Measurements from ENCODE around the gene BAHCC1. TPM values are rescaled to one million over a fixed set of nuclear protein-coding genes. Genes with fewer than 3 reads are reported as not detected.
A peak's percentile ranks its signal among the peaks of the same experiment; 100 is the strongest.
"Not testable (repeated sequence)": the region's sequence is repeated elsewhere in the genome, so short reads cannot be mapped to it uniquely, and the experiment has no call there.

The BAHCC1 gene
- total RNA-seq: under 1 TPM in 1 of 2 experiments, not detected in 1; 0.02 TPM

DNA sequence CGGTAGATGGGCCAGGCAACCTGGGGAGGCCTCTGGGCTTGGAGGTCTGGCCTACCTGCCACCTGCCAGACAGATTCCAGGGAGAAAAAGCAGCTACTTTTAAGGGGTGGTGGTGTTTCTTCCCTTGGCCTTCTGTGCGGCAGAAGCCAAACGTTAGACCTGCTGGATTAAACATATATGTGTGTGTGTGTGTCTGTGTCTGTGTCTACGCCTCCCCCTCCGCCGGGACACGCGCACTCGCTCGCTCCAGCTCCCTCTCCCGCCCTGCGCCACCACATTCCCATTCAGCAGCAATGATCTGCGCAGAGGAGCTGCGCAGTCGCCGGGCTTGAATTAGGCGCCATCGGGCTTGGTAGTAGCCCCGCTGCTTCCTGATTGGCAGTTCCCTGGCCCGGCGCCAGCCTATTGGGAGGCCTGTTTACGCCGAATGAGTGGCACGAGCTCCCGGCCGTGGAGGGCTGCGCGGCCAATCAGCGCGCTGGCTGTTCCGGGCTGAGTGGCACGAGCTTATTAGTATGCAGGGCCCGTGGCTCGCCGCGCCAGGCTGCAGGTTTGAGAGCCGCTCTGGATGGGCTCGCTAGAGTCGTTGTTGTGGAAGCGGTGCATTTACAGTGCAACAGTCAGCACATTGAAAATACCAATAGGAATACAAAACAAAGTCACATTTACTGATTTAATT, at the start of gene BAHCC1:
Gene BAHCC1, plus strand, starts transcription at position 537 of the 679 bp plus-strand sequence. CDS start 4,283 bp downstream, outside the sequence.
- Mint-ChIP-seq H3K4me1 (ENCODE audit: low read depth) (peaks cover 29% of the 10 kb centered on the region), H3K9me3 (no peaks in the 10 kb centered on the region), H3K27me3 (ENCODE audit: low read depth) (peaks cover 53% of the 10 kb centered on the region), H3K36me3 (ENCODE audit: low read depth) (no peaks in the 10 kb centered on the region), H3K27ac (no peak within 1 kb of the TSS), H3K4me3 (peak within 1 kb of the TSS; percentile 54)
- peak; percentile 95 for DNase-seq
- intact Hi-C loops (cut with micrococcal nuclease): loop anchor here (1.0 to 10.0 kb wide), 5 partner anchors 32 to 140 kb away; partner anchors contain the start of genes ACTG1 and SLC38A10
- CTCF ChIA-PET: interaction anchor here (0.9 to 1.1 kb wide), 2 partner anchors 90 to 103 kb away, joined by 3 to 4 read pairs; no protein-coding TSS in a partner anchor

DNA sequence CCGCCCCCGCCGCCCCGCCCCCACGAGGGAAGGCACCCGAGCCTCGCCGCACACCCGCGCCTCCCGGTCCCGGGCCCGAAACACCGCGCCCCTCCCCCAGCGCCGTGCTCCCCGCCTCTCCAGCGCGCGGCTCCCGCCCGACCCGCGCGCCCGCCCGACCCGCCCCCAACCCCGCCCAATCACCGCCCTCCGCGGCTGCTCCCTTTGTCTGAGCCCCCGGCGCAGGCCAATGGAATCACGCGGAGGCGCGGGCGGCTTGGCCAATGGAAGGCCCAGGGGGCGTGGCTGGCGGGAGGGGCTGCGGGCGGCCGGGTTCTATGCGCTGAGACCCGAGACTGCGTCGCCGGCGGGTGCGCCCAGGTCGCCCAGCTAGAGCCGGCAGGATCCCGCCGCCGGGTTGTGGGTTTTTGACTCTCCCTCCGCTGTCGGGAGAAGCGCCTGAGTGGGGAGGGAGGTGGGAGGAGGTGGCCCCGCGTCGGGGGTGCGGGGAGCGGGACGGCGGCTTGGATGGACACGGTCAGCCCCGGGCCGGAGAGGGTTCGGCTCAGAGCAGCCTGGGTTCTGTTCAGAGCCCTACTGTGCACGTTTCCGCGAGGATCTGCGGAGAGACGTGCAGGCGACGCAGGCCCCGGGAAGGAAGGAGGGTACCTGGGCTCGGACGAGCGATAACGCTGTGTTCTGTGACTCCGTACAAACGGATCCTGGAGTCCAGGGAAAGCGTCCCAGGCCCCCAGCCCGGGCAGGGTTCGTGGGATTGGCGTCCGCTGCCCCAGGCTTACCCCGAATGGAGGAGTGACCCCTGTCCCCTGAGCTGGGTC, 49.0 kb upstream of the BAHCC1 start:
- CTCF ChIA-PET: no interaction called here
- peak overlapping the region; percentile 43 for H3K4me3 Mint-ChIP-seq
- H3K36me3 Mint-ChIP-seq (ENCODE audit: low read depth): no peaks in the 10 kb centered on the region
- H3K9me3 Mint-ChIP-seq: no peaks in the 10 kb centered on the region
- DNase-seq: peak; percentile 96
- H3K27me3 Mint-ChIP-seq (ENCODE audit: low read depth): peaks cover 37% of the 10 kb centered on the region
- H3K4me1 Mint-ChIP-seq (ENCODE audit: low read depth): peaks cover 23% of the 10 kb centered on the region
- intact Hi-C loops (cut with micrococcal nuclease): loop anchor here (2.0 kb wide), 1 partner anchor 167 kb away; the partner anchor contains the start of gene ACTG1
- no peak overlapping the region for H3K27ac Mint-ChIP-seq

DNA sequence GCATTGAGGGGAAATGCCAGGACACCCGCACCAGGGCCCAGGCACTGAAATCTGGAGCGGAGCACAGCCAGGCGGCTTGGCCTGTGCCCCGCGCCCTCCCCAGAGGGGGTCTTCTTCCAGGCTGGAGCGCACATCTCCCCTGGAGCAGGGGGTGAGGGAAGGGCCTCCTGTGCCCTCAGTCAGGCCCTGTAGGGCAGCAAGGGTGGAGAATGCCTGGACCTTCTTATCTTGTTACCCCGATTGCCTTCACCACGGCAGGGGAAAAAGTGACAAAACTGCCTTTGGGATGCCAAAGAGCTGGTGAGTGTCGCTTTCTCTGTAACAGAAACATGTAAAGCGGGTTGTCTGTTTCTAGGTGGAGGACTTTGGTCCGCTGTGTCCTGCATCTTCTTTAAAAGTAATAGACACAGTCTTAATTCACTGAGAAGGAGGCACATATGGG, 48.3 kb upstream of the BAHCC1 start:
- H3K27me3 Mint-ChIP-seq (ENCODE audit: low read depth): peaks cover 37% of the 10 kb centered on the region
- H3K36me3 Mint-ChIP-seq (ENCODE audit: low read depth): no peaks in the 10 kb centered on the region
- intact Hi-C loops (cut with micrococcal nuclease): loop anchor here (2.0 kb wide), 1 partner anchor 166 kb away; the partner anchor contains the start of gene ACTG1
- peaks cover 23% of the 10 kb centered on the region for H3K4me1 Mint-ChIP-seq (ENCODE audit: low read depth)
- H3K9me3 Mint-ChIP-seq: no peaks in the 10 kb centered on the region
- H3K27ac Mint-ChIP-seq: no peak overlapping the region
- no peak overlapping the region for H3K4me3 Mint-ChIP-seq
- CTCF ChIA-PET: no interaction called here
- no peak for DNase-seq

DNA sequence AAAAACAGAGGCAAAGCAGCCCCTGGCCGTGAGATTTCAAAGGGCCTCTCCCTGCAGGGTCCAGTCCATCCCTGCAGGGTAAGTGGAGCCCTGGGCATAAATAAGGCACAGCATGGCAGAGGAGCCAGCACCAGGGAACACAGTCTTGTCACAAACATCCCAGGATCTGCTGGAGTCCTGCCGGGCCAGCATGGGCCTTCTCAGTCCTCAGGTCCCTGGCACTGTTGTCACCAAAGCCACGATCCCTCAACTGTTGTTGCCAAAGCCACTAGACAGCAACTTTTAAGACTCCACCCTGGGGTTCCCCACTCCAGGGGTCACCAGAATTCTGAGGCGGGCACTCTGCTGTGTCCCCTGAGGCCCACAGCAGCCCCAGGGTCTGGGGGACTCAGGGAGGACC, 47.8 kb upstream of the BAHCC1 start:
- Mint-ChIP-seq H3K36me3 (ENCODE audit: low read depth) (no peaks in the 10 kb centered on the region), H3K4me1 (ENCODE audit: low read depth) (peaks cover 20% of the 10 kb centered on the region), H3K27me3 (ENCODE audit: low read depth) (peaks cover 34% of the 10 kb centered on the region), H3K9me3 (no peaks in the 10 kb centered on the region), H3K4me3 (no peak overlapping the region), H3K27ac (no peak overlapping the region)
- CTCF ChIA-PET: no interaction called here
- DNase-seq: no peak
- intact Hi-C loops (cut with micrococcal nuclease): loop anchor here (2.0 kb wide), 1 partner anchor 165 kb away; the partner anchor contains the start of gene ACTG1

DNA sequence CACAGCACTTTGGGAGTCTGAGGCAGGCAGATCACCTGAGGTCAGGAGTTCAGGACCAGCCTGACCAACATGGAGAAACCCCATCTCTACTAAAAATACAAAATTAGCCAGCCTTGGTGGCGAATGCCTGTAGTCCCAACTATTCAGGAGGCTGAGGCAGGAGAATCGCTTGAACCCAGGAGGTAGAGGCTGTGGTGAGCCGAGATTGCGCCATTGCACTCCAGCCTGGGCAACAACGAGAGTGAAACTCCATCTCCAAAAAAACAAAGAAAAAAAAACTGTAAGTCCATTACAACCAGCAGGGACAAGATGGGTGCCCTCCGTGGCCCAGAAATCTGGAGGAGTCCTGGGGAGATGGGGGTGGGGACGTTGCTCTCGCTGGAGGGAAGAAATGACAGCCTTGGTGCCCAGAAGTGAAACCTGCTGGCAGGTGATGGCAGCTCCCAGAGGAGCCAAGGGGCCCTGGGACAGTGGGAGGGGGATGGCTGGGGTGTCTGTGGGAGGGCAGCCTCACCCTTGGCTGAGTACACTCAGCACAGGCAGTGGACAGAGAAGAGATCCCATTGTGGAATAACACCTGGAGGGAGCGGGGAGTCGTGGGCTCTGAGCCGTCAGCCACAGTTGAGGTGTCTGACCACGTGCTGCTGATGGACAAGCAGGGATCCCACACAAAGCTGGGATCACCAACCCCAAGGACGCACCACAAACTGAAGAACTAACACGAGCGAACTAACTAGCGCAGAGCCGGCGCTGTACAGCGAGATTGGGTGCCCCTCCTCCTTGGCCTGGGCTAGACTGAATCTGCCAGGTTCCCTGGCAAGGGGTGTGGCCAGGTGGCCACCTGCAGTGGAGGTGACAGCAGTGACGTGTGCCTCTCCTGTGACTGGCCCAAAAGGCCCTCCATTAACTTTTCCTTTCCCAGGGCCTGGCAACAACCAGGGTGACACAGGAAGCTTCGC, 46.9 kb upstream of the BAHCC1 start:
- DNase-seq: no peak
- Mint-ChIP-seq H3K9me3 (no peaks in the 10 kb centered on the region), H3K27ac (no peak overlapping the region), H3K4me1 (ENCODE audit: low read depth) (peaks cover 15% of the 10 kb centered on the region), H3K4me3 (no peak overlapping the region), H3K27me3 (ENCODE audit: low read depth) (peaks cover 25% of the 10 kb centered on the region), H3K36me3 (ENCODE audit: low read depth) (no peaks in the 10 kb centered on the region)
- intact Hi-C loops (cut with micrococcal nuclease): no loop called here
- CTCF ChIA-PET: no interaction called here

GRCh38 chr17:81349397-81350319, 45.6 kb upstream of the BAHCC1 start:
- DNase-seq: no peak
- intact Hi-C loops (cut with micrococcal nuclease): no loop called here
- Mint-ChIP-seq H3K9me3 (no peaks in the 10 kb centered on the region), H3K27ac (no peak overlapping the region), H3K36me3 (ENCODE audit: low read depth) (no peaks in the 10 kb centered on the region), H3K4me3 (no peak overlapping the region), H3K4me1 (ENCODE audit: low read depth) (peaks cover 4% of the 10 kb centered on the region), H3K27me3 (ENCODE audit: low read depth) (peaks cover 13% of the 10 kb centered on the region)
- CTCF ChIA-PET: interaction anchor here (0.6 kb wide), 1 partner anchor 490 kb away, joined by 6 read pairs; no protein-coding TSS in a partner anchor

DNA sequence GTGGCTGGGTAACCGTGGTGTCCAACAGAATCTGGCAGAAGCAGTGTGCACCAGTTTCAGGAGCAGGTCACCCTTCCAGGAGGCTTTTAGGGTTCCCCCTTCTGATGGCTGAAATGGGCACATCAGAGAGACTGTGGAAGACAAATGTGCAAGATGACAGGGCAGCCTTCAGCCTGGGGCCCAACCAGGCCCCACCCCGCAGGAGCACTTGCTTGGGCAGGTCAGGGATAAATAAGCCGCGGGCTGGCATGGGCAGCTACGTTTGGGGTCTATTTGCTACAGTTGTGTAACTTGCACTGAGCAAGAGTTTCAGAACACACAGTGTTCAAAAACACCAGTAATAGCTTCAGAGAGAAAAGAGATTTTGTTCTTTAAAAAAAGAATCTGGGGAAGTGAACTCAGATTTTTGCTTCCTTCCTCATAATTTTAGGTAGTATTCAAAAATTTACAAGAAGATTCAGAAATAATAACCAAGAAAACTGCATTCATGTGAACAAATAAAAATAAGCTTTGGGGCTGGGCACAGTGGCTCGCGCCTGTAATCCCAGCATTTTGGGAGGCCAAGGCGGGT, 44.9 kb upstream of the BAHCC1 start:
- Mint-ChIP-seq H3K27ac (no peak overlapping the region), H3K4me3 (no peak overlapping the region), H3K36me3 (ENCODE audit: low read depth) (no peaks in the 10 kb centered on the region), H3K4me1 (ENCODE audit: low read depth) (no peaks in the 10 kb centered on the region), H3K9me3 (no peaks in the 10 kb centered on the region), H3K27me3 (ENCODE audit: low read depth) (peaks cover 9% of the 10 kb centered on the region)
- no peak for DNase-seq
- intact Hi-C loops (cut with micrococcal nuclease): no loop called here
- CTCF ChIA-PET: interaction anchor here (0.6 kb wide), 1 partner anchor 489 kb away, joined by 6 read pairs; no protein-coding TSS in a partner anchor

GRCh38 chr17:81351329-81352052, 43.8 kb upstream of the BAHCC1 start:
- H3K36me3 Mint-ChIP-seq (ENCODE audit: low read depth); H3K27ac Mint-ChIP-seq; H3K27me3 Mint-ChIP-seq (ENCODE audit: low read depth); intact Hi-C loops (cut with micrococcal nuclease); H3K4me1 Mint-ChIP-seq (ENCODE audit: low read depth); H3K4me3 Mint-ChIP-seq; H3K9me3 Mint-ChIP-seq; DNase-seq: not testable (repeated sequence)
- CTCF ChIA-PET: interaction anchor here (1.4 kb wide), 1 partner anchor 59 kb away, joined by 3 read pairs; no protein-coding TSS in a partner anchor

- H3K4me1 Mint-ChIP-seq (ENCODE audit: low read depth); H3K36me3 Mint-ChIP-seq (ENCODE audit: low read depth); intact Hi-C loops (cut with micrococcal nuclease); H3K27ac Mint-ChIP-seq; H3K4me3 Mint-ChIP-seq; H3K9me3 Mint-ChIP-seq; H3K27me3 Mint-ChIP-seq (ENCODE audit: low read depth); DNase-seq: not testable (repeated sequence)
- CTCF ChIA-PET: interaction anchor here (1.4 kb wide), 1 partner anchor 60 kb away, joined by 3 read pairs; no protein-coding TSS in a partner anchor
These were observed 43.2 kb upstream of the BAHCC1 start for GRCh38 chr17:81352056-81352455.

- Mint-ChIP-seq H3K4me3 (no peak overlapping the region), H3K27ac (no peak overlapping the region), H3K27me3 (ENCODE audit: low read depth) (peaks cover 6% of the 10 kb centered on the region), H3K36me3 (ENCODE audit: low read depth) (no peaks in the 10 kb centered on the region), H3K4me1 (ENCODE audit: low read depth) (no peaks in the 10 kb centered on the region), H3K9me3 (no peaks in the 10 kb centered on the region)
- DNase-seq: no peak
- intact Hi-C loops (cut with micrococcal nuclease): no loop called here
- CTCF ChIA-PET: no interaction called here
These were observed 40.9 kb upstream of the BAHCC1 start for GRCh38 chr17:81354252-81354953.

Measured in activated naive CD4-positive, alpha-beta T cell treated with anti-CD3 and anti-CD28 coated beads for 36 hours (primary cell).